IPS DF 6.9 (cell line): ENCODE data around the gene MIR17HG.

Experiments
- DNase-seq: peaks from one replicate; pipeline ENCODE4 v3.0.0-alpha.2; 2013; ENCODE audit warnings: low read depth, low spot score
- H3K27ac ChIP-seq: one replicate; pipeline ENCODE4 v1.5.1; 2013; ENCODE audit warnings: low read length, control low read depth
- H3K27me3 ChIP-seq: 2 replicates; pipeline ENCODE4 v1.6.1; 2013; ENCODE audit warnings: mild to moderate bottlenecking, low read length; ENCODE audit not compliant: control insufficient read depth, insufficient read depth
- H3K36me3 ChIP-seq: 2 replicates; pipeline ENCODE4 v1.6.1; 2013; ENCODE audit warnings: low read length; ENCODE audit not compliant: control insufficient read depth, insufficient read depth
- H3K4me1 ChIP-seq: 2 replicates; pipeline ENCODE4 v1.6.1; 2013; ENCODE audit warnings: low read length; ENCODE audit not compliant: control insufficient read depth, insufficient read depth
- H3K4me3 ChIP-seq: 2 replicates; pipeline ENCODE4 v1.5.1; 2013; ENCODE audit warnings: mild to moderate bottlenecking, low read length
- H3K9me3 ChIP-seq: 2 replicates; pipeline ENCODE4 v1.6.1; 2013; ENCODE audit warnings: low read length, inconsistent platforms; ENCODE audit not compliant: control insufficient read depth, insufficient read depth
- WGBS: extraction: QIAGEN DNeasy Blood & Tissue Kit; methylation state at CpG from one replicate; pipeline ENCODE4 v1.1.7; 2013; ENCODE audit warnings: mixed read lengths, missing lambda C conversion rate; ENCODE audit not compliant: insufficient read length, insufficient coverage; 5-methylcytosine and 5-hydroxymethylcytosine counted together

Gene MIR17HG

GRCh38 chr13:91355826-91356710 lies 8.6 kb downstream of the MIR17HG start:
- Histone ChIP-seq H3K27me3 (no peaks in the 10 kb centered on the region), H3K27ac (no peak overlapping the region), H3K36me3 (peaks cover 18% of the 10 kb centered on the region; the same call in 1 of the 2 replicates), H3K4me3 (no peak overlapping the region), H3K4me1 (no peaks in the 10 kb centered on the region; the same call in 1 of the 2 replicates), H3K9me3 (no peaks in the 10 kb centered on the region)
- no CpG with 5 or more reads among the region's 6 CpGs for WGBS
- no peak for DNase-seq

GRCh38 chr13:91356919-91357612 lies 9.6 kb downstream of the MIR17HG start:
- WGBS: no CpG with 5 or more reads among the region's 6 CpGs
- Histone ChIP-seq H3K36me3 (peaks cover 13% of the 10 kb centered on the region; the same call in 1 of the 2 replicates), H3K4me3 (no peak overlapping the region), H3K4me1 (no peaks in the 10 kb centered on the region), H3K9me3 (no peaks in the 10 kb centered on the region), H3K27me3 (no peaks in the 10 kb centered on the region), H3K27ac (no peak overlapping the region)
- no peak for DNase-seq

GRCh38 chr13:91357613-91358386 lies 10.3 kb downstream of the MIR17HG start:
- Histone ChIP-seq H3K4me1 (no peaks in the 10 kb centered on the region), H3K27me3 (no peaks in the 10 kb centered on the region), H3K36me3 (peaks cover 12% of the 10 kb centered on the region; the same call in 1 of the 2 replicates), H3K27ac (no peak overlapping the region), H3K9me3 (no peaks in the 10 kb centered on the region), H3K4me3 (no peak overlapping the region)
- WGBS: no CpG with 5 or more reads among the region's 7 CpGs
- DNase-seq: no peak

GRCh38 chr13:91358387-91358782 lies 10.9 kb downstream of the MIR17HG start:
- Histone ChIP-seq H3K36me3 (peaks cover 12% of the 10 kb centered on the region; the same call in 1 of the 2 replicates), H3K4me3 (no peak overlapping the region), H3K27me3 (no peaks in the 10 kb centered on the region), H3K9me3 (no peaks in the 10 kb centered on the region), H3K27ac (no peak overlapping the region), H3K4me1 (no peaks in the 10 kb centered on the region)
- DNase-seq: no peak
- no CpG with 5 or more reads among the region's 2 CpGs for WGBS

- no peak overlapping the region for H3K4me3 ChIP-seq
- no peaks in the 10 kb centered on the region for H3K27me3 ChIP-seq
- WGBS: no CpG with 5 or more reads among the region's 4 CpGs
- peaks cover 9% of the 10 kb centered on the region; the same call in 1 of the 2 replicates for H3K36me3 ChIP-seq
- DNase-seq: no peak
- H3K4me1 ChIP-seq: no peaks in the 10 kb centered on the region
- H3K9me3 ChIP-seq: no peaks in the 10 kb centered on the region
- no peak overlapping the region for H3K27ac ChIP-seq
Observed at GRCh38 chr13:91359111-91359510, 11.6 kb downstream of the MIR17HG start.

GRCh38 chr13:91359631-91360030 lies 12.1 kb downstream of the MIR17HG start:
- Histone ChIP-seq H3K4me3 (no peak overlapping the region), H3K9me3 (no peaks in the 10 kb centered on the region), H3K36me3 (peaks cover 9% of the 10 kb centered on the region; the same call in 1 of the 2 replicates), H3K4me1 (no peaks in the 10 kb centered on the region), H3K27me3 (no peaks in the 10 kb centered on the region), H3K27ac (no peak overlapping the region)
- DNase-seq: no peak
- WGBS: no CpG with 5 or more reads among the region's 3 CpGs

- Histone ChIP-seq H3K4me3 (no peak overlapping the region), H3K4me1 (no peaks in the 10 kb centered on the region), H3K27ac (no peak overlapping the region), H3K36me3 (peaks cover 5% of the 10 kb centered on the region; the same call in 1 of the 2 replicates), H3K9me3 (no peaks in the 10 kb centered on the region), H3K27me3 (no peaks in the 10 kb centered on the region)
- no peak for DNase-seq
- 100% methylated on average over 1 of the region's 4 CpGs for WGBS
Observed at GRCh38 chr13:91360246-91360751, 12.8 kb downstream of the MIR17HG start.

GRCh38 chr13:91361755-91362271 lies 14.3 kb downstream of the MIR17HG start:
- H3K27ac ChIP-seq: no peak overlapping the region
- H3K36me3 ChIP-seq: peaks cover 2% of the 10 kb centered on the region; the same call in 1 of the 2 replicates
- DNase-seq: no peak
- no peaks in the 10 kb centered on the region for H3K9me3 ChIP-seq
- no peaks in the 10 kb centered on the region for H3K27me3 ChIP-seq
- H3K4me1 ChIP-seq: no peaks in the 10 kb centered on the region
- no peak overlapping the region for H3K4me3 ChIP-seq
- WGBS: no CpG with 5 or more reads among the region's 1 CpG

- Histone ChIP-seq H3K27me3 (no peaks in the 10 kb centered on the region), H3K4me1 (no peaks in the 10 kb centered on the region), H3K27ac (no peak overlapping the region), H3K36me3 (no peaks in the 10 kb centered on the region), H3K4me3 (no peak overlapping the region), H3K9me3 (no peaks in the 10 kb centered on the region)
- WGBS: no CpG with 5 or more reads among the region's 1 CpG
- DNase-seq: no peak
Observed at GRCh38 chr13:91362908-91363307, 15.4 kb downstream of the MIR17HG start.

- Histone ChIP-seq H3K4me1 (no peaks in the 10 kb centered on the region), H3K36me3 (no peaks in the 10 kb centered on the region), H3K27ac (no peak overlapping the region), H3K27me3 (no peaks in the 10 kb centered on the region), H3K4me3 (no peak overlapping the region), H3K9me3 (no peaks in the 10 kb centered on the region)
- no peak for DNase-seq
- WGBS: no CpG with 5 or more reads among the region's 1 CpG
Observed at GRCh38 chr13:91368101-91368500, 20.6 kb downstream of the MIR17HG start.
